ENCODE measurements around the gene GART. TPM values are rescaled to one million over a fixed set of nuclear protein-coding genes. Genes with fewer than 3 reads are reported as not detected.

GART gene
- total and polyA plus RNA-seq, 4 donors: 15.3 to 58.7 (median 46.9) TPM

DNA sequence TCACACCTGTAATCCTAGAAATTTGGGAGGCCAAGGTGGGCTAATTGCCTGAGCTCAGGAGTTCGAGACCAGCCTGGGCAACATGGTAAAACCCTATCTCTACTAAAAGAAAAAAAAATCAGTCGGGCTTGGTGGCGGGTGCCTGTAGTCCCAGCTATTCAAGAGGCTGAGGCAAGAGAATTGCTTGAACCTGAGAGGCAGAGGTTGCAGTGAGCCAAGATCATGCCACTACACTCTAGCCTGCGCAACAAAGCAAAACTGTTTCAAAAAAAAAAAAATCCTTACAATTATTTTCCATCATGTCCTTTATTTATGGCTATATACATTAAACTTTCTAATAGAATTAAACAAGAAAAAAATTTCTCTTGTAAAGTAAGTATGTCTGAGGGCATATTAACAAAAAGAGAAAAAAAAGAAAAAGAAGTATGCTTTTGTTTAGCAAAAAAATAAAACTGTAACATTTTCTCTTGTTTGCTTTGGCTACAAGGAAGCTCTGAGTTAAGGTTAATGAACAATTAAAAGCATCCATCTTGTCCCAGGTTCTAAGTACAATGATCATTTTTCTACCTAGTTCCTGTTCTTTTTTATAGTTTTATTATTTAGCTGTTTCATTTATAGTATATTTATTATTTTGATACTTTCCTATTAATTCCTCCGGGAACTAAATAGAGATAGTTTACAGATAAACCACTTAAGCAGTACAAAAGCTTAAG lies 80.2 kb downstream of the GART start:
- DNase-seq (no peak), ATAC-seq (ENCODE audit: insufficient read depth, low FRiP score) (no peak)
- Histone ChIP-seq H3K36me3 (ENCODE audit: control insufficient read depth in 4 of 4, insufficient read depth in 4 of 4, low read length in 4 of 4) (peaks cover 0 to 19% (median 14%) of the 10 kb centered on the region in 4 donors), H3K9ac (ENCODE audit: insufficient read depth in 1 of 2, low read length in 2 of 2) (no peak overlapping the region), H3K27ac (ENCODE audit: low read depth in 1 of 2, low read length in 1 of 2) (no peak overlapping the region), H3K9me3 (ENCODE audit: control insufficient read depth in 4 of 4, insufficient read depth in 3 of 4, low read length in 3 of 4) (no peaks in the 10 kb centered on the region), H3K27me3 (ENCODE audit: control insufficient read depth in 3 of 3, insufficient read depth in 3 of 3, low read length in 2 of 3) (no peaks in the 10 kb centered on the region), H3K4me3 (no peak overlapping the region), H3K4me1 (ENCODE audit: control insufficient read depth in 5 of 5, insufficient read depth in 5 of 5, low read length in 5 of 5) (no peaks in the 10 kb centered on the region)
- WGBS, 2 donors: 92 to 97% methylated on average over 5 of the region's 5 CpGs
- TF ChIP-seq, protein P1, sequence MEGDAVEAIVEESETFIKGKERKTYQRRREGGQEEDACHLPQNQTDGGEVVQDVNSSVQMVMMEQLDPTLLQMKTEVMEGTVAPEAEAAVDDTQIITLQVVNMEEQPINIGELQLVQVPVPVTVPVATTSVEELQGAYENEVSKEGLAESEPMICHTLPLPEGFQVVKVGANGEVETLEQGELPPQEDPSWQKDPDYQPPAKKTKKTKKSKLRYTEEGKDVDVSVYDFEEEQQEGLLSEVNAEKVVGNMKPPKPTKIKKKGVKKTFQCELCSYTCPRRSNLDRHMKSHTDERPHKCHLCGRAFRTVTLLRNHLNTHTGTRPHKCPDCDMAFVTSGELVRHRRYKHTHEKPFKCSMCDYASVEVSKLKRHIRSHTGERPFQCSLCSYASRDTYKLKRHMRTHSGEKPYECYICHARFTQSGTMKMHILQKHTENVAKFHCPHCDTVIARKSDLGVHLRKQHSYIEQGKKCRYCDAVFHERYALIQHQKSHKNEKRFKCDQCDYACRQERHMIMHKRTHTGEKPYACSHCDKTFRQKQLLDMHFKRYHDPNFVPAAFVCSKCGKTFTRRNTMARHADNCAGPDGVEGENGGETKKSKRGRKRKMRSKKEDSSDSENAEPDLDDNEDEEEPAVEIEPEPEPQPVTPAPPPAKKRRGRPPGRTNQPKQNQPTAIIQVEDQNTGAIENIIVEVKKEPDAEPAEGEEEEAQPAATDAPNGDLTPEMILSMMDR (IDR thresholded peaks at IDR 0.05; ENCODE audit: control extremely low read depth, extremely low read depth): no peak

DNA sequence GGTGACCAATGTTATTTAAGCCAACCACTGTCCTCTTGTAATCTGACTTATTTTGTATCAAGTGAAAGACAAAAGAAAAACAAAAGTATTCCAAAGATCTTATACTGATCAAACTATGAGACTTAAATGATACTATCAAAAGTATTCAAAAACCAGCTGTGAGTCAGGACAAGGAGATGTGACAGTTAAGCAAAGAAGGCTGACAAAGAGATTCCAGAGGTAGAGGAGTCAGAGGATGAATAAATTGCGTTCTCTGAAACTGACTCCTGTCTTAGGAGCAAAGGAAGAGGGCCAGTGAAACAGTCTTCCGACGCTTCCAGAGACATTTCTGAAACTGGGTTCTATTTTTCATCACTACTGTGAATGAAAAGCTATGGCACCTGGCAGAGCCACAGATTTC lies 83.1 kb downstream of the GART start:
- Histone ChIP-seq H3K4me1 (ENCODE audit: control insufficient read depth in 5 of 5, insufficient read depth in 5 of 5, low read length in 5 of 5) (no peaks in the 10 kb centered on the region), H3K4me3 (no peak overlapping the region), H3K36me3 (ENCODE audit: control insufficient read depth in 4 of 4, insufficient read depth in 4 of 4, low read length in 4 of 4) (peaks cover 4 to 22% (median 13%) of the 10 kb centered on the region in 4 donors), H3K27me3 (ENCODE audit: control insufficient read depth in 3 of 3, insufficient read depth in 3 of 3, low read length in 2 of 3) (no peaks in the 10 kb centered on the region), H3K27ac (ENCODE audit: low read depth in 1 of 2, low read length in 1 of 2) (no peak overlapping the region), H3K9ac (ENCODE audit: insufficient read depth in 1 of 2, low read length in 2 of 2) (no peak overlapping the region), H3K9me3 (ENCODE audit: control insufficient read depth in 4 of 4, insufficient read depth in 3 of 4, low read length in 3 of 4) (no peaks in the 10 kb centered on the region)
- TF ChIP-seq, protein P1 (IDR thresholded peaks at IDR 0.05; ENCODE audit: control extremely low read depth, extremely low read depth): no peak
- 95 to 99% methylated on average over 3 of the region's 3 CpGs for WGBS, 2 donors
- no peak for ATAC-seq (ENCODE audit: insufficient read depth, low FRiP score)
- no peak for DNase-seq

DNA sequence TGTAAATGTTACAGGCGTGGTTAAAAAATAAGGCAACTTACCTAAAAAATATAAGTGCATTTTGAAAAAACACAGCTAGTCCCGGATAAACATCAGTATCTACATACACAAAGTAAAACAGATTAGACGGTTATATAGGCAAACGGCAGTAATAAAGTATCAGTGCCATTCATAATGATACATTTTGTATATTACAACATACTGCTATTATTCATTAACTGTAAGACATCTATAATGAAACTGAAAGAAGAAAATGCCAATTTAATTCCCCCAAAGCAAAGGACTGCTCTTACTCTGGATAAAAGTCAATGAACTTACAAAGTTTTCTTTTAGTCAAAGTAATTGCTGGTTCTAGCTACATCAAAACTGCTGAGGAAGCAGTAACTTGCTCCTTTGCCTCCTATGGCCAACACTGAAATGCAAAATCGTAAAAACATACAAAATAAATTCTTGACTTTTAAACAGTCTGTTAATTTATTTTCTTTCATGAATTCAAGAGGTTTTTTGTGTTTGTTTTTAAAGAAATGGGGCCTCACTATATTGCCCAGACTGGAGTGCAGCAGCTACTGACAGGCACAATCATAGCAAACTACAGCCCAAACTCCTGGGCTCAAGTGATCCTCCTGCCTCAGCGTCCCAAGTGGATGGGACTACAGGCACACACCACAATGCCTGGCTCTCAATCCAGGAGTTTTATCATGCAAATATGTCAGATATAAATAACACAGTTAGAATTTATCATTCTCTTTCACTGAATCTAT lies 86.1 kb downstream of the GART start:
- H3K9ac ChIP-seq (ENCODE audit: insufficient read depth in 1 of 2, low read length in 2 of 2): no peak overlapping the region
- peaks cover 10 to 20% (median 13%) of the 10 kb centered on the region in 4 donors for H3K36me3 ChIP-seq (ENCODE audit: control insufficient read depth in 4 of 4, insufficient read depth in 4 of 4, low read length in 4 of 4)
- 90 to 95% methylated on average over 6 of the region's 6 CpGs for WGBS, 2 donors
- H3K4me1 ChIP-seq (ENCODE audit: control insufficient read depth in 5 of 5, insufficient read depth in 5 of 5, low read length in 5 of 5): no peaks in the 10 kb centered on the region
- H3K9me3 ChIP-seq (ENCODE audit: control insufficient read depth in 4 of 4, insufficient read depth in 3 of 4, low read length in 3 of 4): no peaks in the 10 kb centered on the region
- TF ChIP-seq, protein P1 (IDR thresholded peaks at IDR 0.05; ENCODE audit: control extremely low read depth, extremely low read depth): no peak
- no peak overlapping the region for H3K27ac ChIP-seq (ENCODE audit: low read depth in 1 of 2, low read length in 1 of 2)
- no peak overlapping the region for H3K4me3 ChIP-seq
- H3K27me3 ChIP-seq (ENCODE audit: control insufficient read depth in 3 of 3, insufficient read depth in 3 of 3, low read length in 2 of 3): no peaks in the 10 kb centered on the region
- DNase-seq: no peak
- ATAC-seq (ENCODE audit: insufficient read depth, low FRiP score): no peak

Other genes starting within 250 kb of the GART start
- 10 to 100 TPM; 48.1 to 58.7 TPM for gene IFNAR1, start 217.1 kb downstream of the GART start, total RNA-seq
- 10 to 100 TPM; 14.3 to 54.8 TPM for gene IFNAR1, start 217.1 kb downstream of the GART start, polyA plus RNA-seq
- gene IFNGR2, start 138.7 kb downstream of the GART start, total RNA-seq: 10 to 100 TPM; 60.8 to 82.4 TPM
- 100 to 1,000 TPM in 1 of 2 donors, 10 to 100 TPM in 1; 58.6 to 198 TPM for gene IFNGR2, start 138.7 kb downstream of the GART start, polyA plus RNA-seq
- 10 to 100 TPM; 51.4 to 73.6 TPM for gene TMEM50B, start 62.1 kb downstream of the GART start, total RNA-seq
- gene TMEM50B, start 62.1 kb downstream of the GART start, polyA plus RNA-seq: 10 to 100 TPM; 35.4 to 45.3 TPM
- 1 to 10 TPM; 1.3 TPM for gene DNAJC28, start 50.4 kb downstream of the GART start, total RNA-seq
- gene DNAJC28, start 50.4 kb downstream of the GART start, polyA plus RNA-seq: 1 to 10 TPM in 1 of 2 donors, under 1 TPM in 1; 0.74 to 1.6 TPM
- gene SON, start 921 bp upstream of the GART start, total RNA-seq: 100 to 1,000 TPM; 251 to 393 TPM
- gene SON, start 921 bp upstream of the GART start, polyA plus RNA-seq: 100 to 1,000 TPM; 100 to 133 TPM
- 10 to 100 TPM in 1 of 2 donors, 1 to 10 TPM in 1; 6.0 to 10.0 TPM for gene DONSON, start 46.6 kb upstream of the GART start, total RNA-seq
- 10 to 100 TPM in 1 of 2 donors, 1 to 10 TPM in 1; 5.3 to 11.6 TPM for gene DONSON, start 46.6 kb upstream of the GART start, polyA plus RNA-seq
- gene CRYZL1, start 99.6 kb upstream of the GART start, total RNA-seq: 10 to 100 TPM; 31.6 to 64.2 TPM
- gene CRYZL1, start 99.6 kb upstream of the GART start, polyA plus RNA-seq: 10 to 100 TPM; 16.4 to 28.9 TPM
- gene ITSN1, start 100.4 kb upstream of the GART start, total RNA-seq: 10 to 100 TPM; 27.6 to 46.0 TPM
- gene ITSN1, start 100.4 kb upstream of the GART start, polyA plus RNA-seq: 10 to 100 TPM; 11.2 to 12.0 TPM

Measured in lung (tissue), 12 donors.